GM15510 (cell line): Measurements from ENCODE around the gene TCF4.

ENCODE experiments used
- POLR2A ChIP-seq: IDR thresholded peaks from 3 replicates; pipeline ENCODE4 v1.6.1; 2011; ENCODE audit warnings: borderline replicate concordance; ENCODE audit not compliant: insufficient read length; ENCODE audit errors: extremely low read depth

Gene TCF4

GRCh38 chr18:55219823-55220222, 368.2 kb downstream of the TCF4 start:
- TF ChIP-seq POLR2A = no peak

- TF ChIP-seq POLR2A = no peak
Observed at GRCh38 chr18:55219059-55219458, 368.9 kb downstream of the TCF4 start.

- no peak for TF ChIP-seq POLR2A
Observed at GRCh38 chr18:55214969-55215368, 373.0 kb downstream of the TCF4 start.

GRCh38 chr18:55214534-55214933, 373.5 kb downstream of the TCF4 start:
- TF ChIP-seq POLR2A = no peak

- TF ChIP-seq POLR2A = no peak
Observed at GRCh38 chr18:55213586-55213985, 374.4 kb downstream of the TCF4 start.

- no peak for TF ChIP-seq POLR2A
Observed at GRCh38 chr18:55206927-55207326, 381.1 kb downstream of the TCF4 start.

- TF ChIP-seq POLR2A = no peak
Observed at GRCh38 chr18:55202232-55202917, 385.6 kb downstream of the TCF4 start.

GRCh38 chr18:55199291-55199963, 388.6 kb downstream of the TCF4 start:
- no peak for TF ChIP-seq POLR2A

GRCh38 chr18:55195863-55196262, 392.1 kb downstream of the TCF4 start:
- TF ChIP-seq POLR2A = no peak

- no peak for TF ChIP-seq POLR2A
Observed at GRCh38 chr18:55189972-55190371, 398.0 kb downstream of the TCF4 start.

GRCh38 chr18:55186588-55186987, 401.4 kb downstream of the TCF4 start:
- no peak for TF ChIP-seq POLR2A

- no peak for TF ChIP-seq POLR2A
Observed at GRCh38 chr18:55185391-55185790, 402.6 kb downstream of the TCF4 start.

- no peak for TF ChIP-seq POLR2A
Observed at GRCh38 chr18:55179835-55180234, 408.2 kb downstream of the TCF4 start.

GRCh38 chr18:55179425-55179824, 408.6 kb downstream of the TCF4 start:
- TF ChIP-seq POLR2A = no peak

GRCh38 chr18:55173291-55173690, 414.7 kb downstream of the TCF4 start:
- TF ChIP-seq POLR2A = no peak
